Tibial artery (tissue), 4 donors: ENCODE data around the gene SREK1.

ENCODE experiments used
- DNase-seq, 2 donors: peaks; one replicate each; pipeline ENCODE4 v3.0.0-alpha.2; 2019
- H3K27ac ChIP-seq, 2 donors: fragments of 200-600 bp; sonication (generic) in 1 of 2; 1 replicate in 1 of 2; 2 replicates in 1 of 2; pipeline ENCODE4 v1.5.1; 2018 to 2019; ENCODE audit warnings: mild to moderate bottlenecking in 1 of 2
- H3K27me3 ChIP-seq, 2 donors: fragments of 200-600 bp; sonication (generic) in 1 of 2; one replicate each; pipeline versions ENCODE4 v1.5.1 to v1.6.0; 2016 to 2019
- H3K36me3 ChIP-seq, 3 donors: fragments of 200-600 bp; sonication (generic) in 2 of 3; one replicate each; pipeline ENCODE4 v1.5.1; 2016 to 2019; ENCODE audit warnings: mild to moderate bottlenecking in 2 of 3
- H3K4me1 ChIP-seq, 4 donors: fragments of 200-600 bp; sonication (generic) in 2 of 4; 1 replicate in 3 of 4; 2 replicates in 1 of 4; pipeline ENCODE4 v1.5.1; 2016 to 2019
- H3K4me3 ChIP-seq, 2 donors: fragments of 200-600 bp; sonication (generic) in 1 of 2; 1 replicate in 1 of 2; 2 replicates in 1 of 2; pipeline ENCODE4 v1.5.1; 2018 to 2019; ENCODE audit warnings: mild to moderate bottlenecking in 2 of 2
- H3K9me3 ChIP-seq, 3 donors: fragments of 200-600 bp; sonication (generic) in 1 of 3; one replicate each; pipeline ENCODE4 v1.5.1; 2016 to 2019
- intact Hi-C: fragments of 100-400 bp; cut with DNase I; formaldehyde crosslinking; loops from one replicate; pipeline ENCODE4 v1.15.0; 2023; ENCODE audit warnings: low total_unique reads
- TF ChIP-seq, protein P1 (sequence below), 2 experiments: fragments of 200-600 bp in 1 of 2; fragments of 450-650 bp in 1 of 2; IDR thresholded peaks; one replicate each; pipeline ENCODE4 v1.5.1; 2017 to 2019; ENCODE audit warnings: antibody characterized with exemption in 2 of 2, mild to moderate bottlenecking in 1 of 2, moderate library complexity in 1 of 2

The SREK1 gene

DNA sequence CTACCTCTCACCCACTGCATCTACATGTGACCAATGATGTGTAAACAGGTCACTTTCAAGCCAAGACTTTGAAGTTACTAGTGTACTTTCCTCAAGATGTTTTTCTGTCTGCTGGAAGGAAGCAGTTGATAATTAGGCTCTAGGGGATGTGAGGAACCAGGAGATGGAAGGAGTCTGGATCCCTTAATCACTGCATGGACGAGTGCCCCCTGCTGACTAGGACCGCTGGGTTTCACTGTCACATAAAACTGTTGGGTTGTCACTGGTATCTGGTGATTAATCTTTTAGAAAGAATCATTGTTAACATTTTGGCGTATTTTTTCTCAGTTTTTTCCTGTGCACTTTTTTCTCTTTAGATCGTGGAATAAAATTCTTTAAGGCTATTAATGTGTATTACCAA is 79.5 kb downstream of the SREK1 start:
- Histone ChIP-seq H3K27me3 (no peaks in the 10 kb centered on the region), H3K4me1 (no peaks in the 10 kb centered on the region), H3K9me3 (peaks cover 0 to 5% (median 0%) of the 10 kb centered on the region in 3 donors), H3K36me3 (no peaks in the 10 kb centered on the region), H3K27ac (no peak overlapping the region), H3K4me3 (no peak overlapping the region)
- TF ChIP-seq, protein P1, sequence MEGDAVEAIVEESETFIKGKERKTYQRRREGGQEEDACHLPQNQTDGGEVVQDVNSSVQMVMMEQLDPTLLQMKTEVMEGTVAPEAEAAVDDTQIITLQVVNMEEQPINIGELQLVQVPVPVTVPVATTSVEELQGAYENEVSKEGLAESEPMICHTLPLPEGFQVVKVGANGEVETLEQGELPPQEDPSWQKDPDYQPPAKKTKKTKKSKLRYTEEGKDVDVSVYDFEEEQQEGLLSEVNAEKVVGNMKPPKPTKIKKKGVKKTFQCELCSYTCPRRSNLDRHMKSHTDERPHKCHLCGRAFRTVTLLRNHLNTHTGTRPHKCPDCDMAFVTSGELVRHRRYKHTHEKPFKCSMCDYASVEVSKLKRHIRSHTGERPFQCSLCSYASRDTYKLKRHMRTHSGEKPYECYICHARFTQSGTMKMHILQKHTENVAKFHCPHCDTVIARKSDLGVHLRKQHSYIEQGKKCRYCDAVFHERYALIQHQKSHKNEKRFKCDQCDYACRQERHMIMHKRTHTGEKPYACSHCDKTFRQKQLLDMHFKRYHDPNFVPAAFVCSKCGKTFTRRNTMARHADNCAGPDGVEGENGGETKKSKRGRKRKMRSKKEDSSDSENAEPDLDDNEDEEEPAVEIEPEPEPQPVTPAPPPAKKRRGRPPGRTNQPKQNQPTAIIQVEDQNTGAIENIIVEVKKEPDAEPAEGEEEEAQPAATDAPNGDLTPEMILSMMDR (IDR thresholded peaks at IDR 0.05), result no peak
- no peak for DNase-seq
- intact Hi-C loops, result no loop called here

DNA sequence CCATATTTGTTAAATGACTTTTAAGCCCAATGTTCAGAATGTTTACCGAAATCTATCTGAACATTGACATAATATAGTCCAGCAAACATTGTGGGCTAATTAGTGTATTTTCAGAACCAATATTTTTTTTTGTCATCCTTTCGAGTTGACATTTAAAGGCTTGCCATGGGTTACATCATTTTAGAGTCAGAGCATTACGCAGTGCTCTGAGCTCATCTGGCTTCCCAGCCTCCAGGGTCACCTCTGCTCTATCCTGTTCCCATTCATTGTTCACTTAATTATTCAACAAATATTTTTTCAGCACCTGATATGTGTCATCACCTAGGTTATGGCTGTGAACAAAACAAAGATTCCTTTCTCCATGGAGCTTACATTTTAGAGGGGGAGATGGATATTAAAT is 80.2 kb downstream of the SREK1 start:
- Histone ChIP-seq H3K36me3 (no peaks in the 10 kb centered on the region), H3K27me3 (no peaks in the 10 kb centered on the region), H3K27ac (no peak overlapping the region), H3K4me1 (no peaks in the 10 kb centered on the region), H3K9me3 (peaks cover 0 to 5% (median 0%) of the 10 kb centered on the region in 3 donors), H3K4me3 (no peak overlapping the region)
- TF ChIP-seq, protein P1 (IDR thresholded peaks at IDR 0.05), result no peak
- no peak for DNase-seq
- intact Hi-C loops, result no loop called here

DNA sequence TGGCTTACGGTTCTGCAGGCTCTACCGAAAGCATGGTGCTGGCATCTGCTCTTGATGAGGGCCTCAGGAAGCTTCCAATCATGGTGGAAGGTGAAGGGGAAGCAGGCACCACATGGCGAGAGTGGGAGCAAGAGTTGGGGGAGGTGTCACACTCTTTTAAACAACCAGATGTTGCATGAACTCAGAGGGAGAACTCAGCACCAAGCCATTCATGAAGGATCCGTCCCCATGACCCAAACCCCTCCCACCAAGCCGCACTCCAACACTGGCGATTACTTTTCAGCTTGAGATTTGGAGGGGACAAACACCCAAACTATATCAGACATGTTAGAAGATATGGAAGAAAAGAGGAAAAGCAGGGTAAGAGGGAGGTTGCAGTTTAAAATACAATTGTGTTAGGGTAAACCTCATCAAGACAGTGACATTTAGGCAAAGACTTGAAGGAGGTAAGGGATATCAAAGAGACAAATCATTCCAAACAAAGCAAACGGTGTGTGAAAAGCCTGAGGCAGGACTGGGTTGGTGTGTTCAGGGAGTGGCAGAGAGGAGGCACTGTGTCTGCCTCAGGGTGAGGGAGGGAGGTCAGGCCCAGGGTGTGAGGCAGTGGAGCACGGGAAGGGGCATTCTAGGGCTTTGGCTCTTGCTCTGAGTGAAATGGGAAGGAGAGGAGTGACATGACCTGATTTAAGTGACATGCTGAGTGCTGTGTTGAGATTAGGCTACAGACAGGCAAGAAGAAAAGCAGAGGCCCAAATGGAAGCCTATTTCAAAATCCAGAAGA is 80.9 kb downstream of the SREK1 start:
- no peak overlapping the region for H3K4me3 ChIP-seq
- H3K27me3 ChIP-seq, result no peaks in the 10 kb centered on the region
- TF ChIP-seq, protein P1 (IDR thresholded peaks at IDR 0.05), result no peak
- peaks cover 0 to 5% (median 0%) of the 10 kb centered on the region in 3 donors for H3K9me3 ChIP-seq
- H3K4me1 ChIP-seq, result no peaks in the 10 kb centered on the region
- intact Hi-C loops, result no loop called here
- no peaks in the 10 kb centered on the region for H3K36me3 ChIP-seq
- no peak for DNase-seq
- H3K27ac ChIP-seq, result no peak overlapping the region

GRCh38 chr5:66230551-66230950 is 86.5 kb downstream of the SREK1 start:
- intact Hi-C loops, result no loop called here
- Histone ChIP-seq H3K36me3 (no peaks in the 10 kb centered on the region), H3K27me3 (no peaks in the 10 kb centered on the region), H3K4me1 (no peaks in the 10 kb centered on the region), H3K4me3 (no peak overlapping the region), H3K9me3 (no peaks in the 10 kb centered on the region), H3K27ac (no peak overlapping the region)
- TF ChIP-seq, protein P1 (IDR thresholded peaks at IDR 0.05), result no peak
- DNase-seq, result no peak

- H3K4me3 ChIP-seq, result no peak overlapping the region
- H3K9me3 ChIP-seq, result no peaks in the 10 kb centered on the region
- TF ChIP-seq, protein P1 (IDR thresholded peaks at IDR 0.05), result no peak
- H3K4me1 ChIP-seq, result no peaks in the 10 kb centered on the region
- H3K36me3 ChIP-seq, result no peaks in the 10 kb centered on the region
- intact Hi-C loops, result no loop called here
- H3K27me3 ChIP-seq, result no peaks in the 10 kb centered on the region
- H3K27ac ChIP-seq, result no peak overlapping the region
- no peak for DNase-seq
Measured at GRCh38 chr5:66231508-66231907, 87.4 kb downstream of the SREK1 start.
